OCI-LY1 (cell line): ENCODE measurements around the gene KLHL29.

Source experiments
- CTCF ChIP-seq: fragments of 200-600 bp; sonication (generic), shearing (Covaris generic); IDR thresholded peaks from 2 replicates; pipeline ENCODE4 v1.5.1; 2017; ENCODE audit warnings: mild to moderate bottlenecking, antibody characterized with exemption, low read length, moderate library complexity, mixed read lengths
- EZH2 ChIP-seq: fragments of 200-600 bp; sonication (generic), shearing (Covaris generic); IDR thresholded peaks from 2 replicates; pipeline ENCODE4 v1.8.0; 2017; ENCODE audit warnings: borderline replicate concordance, mixed run types, mild to moderate bottlenecking, antibody characterized with exemption, low read length, moderate library complexity, mixed read lengths

GRCh38 chr2:23420840-23421476, 36.0 kb downstream of the KLHL29 start:
- TF ChIP-seq CTCF (no peak), EZH2 (no peak)
